GM21515 (cell line): ENCODE data around the gene STARD10.

ENCODE experiments used
- ATAC-seq: cut with Tn5 transposase; IDR thresholded peaks from one replicate; pipeline ENCODE4 v1.9.1; 2021; ENCODE audit not compliant: unreplicated experiment

STARD10 gene

GRCh38 chr11:72781313-72782080 lies 12.3 kb downstream of the STARD10 start:
- no peak for ATAC-seq

GRCh38 chr11:72781063-72781312 lies 12.9 kb downstream of the STARD10 start:
- ATAC-seq = no peak

- no peak for ATAC-seq
These were observed 13.4 kb downstream of the STARD10 start for GRCh38 chr11:72780296-72781062.

- ATAC-seq = no peak
These were observed 14.2 kb downstream of the STARD10 start for GRCh38 chr11:72779495-72780128.

GRCh38 chr11:72778535-72779494 lies 15.0 kb downstream of the STARD10 start:
- ATAC-seq = no peak

GRCh38 chr11:72777755-72778278 lies 16.0 kb downstream of the STARD10 start:
- ATAC-seq = no peak

GRCh38 chr11:72776844-72777754 lies 16.7 kb downstream of the STARD10 start:
- no peak for ATAC-seq

- no peak for ATAC-seq
These were observed 17.6 kb downstream of the STARD10 start for GRCh38 chr11:72776117-72776843.

GRCh38 chr11:72775288-72776110 lies 18.3 kb downstream of the STARD10 start:
- no peak for ATAC-seq

- ATAC-seq = no peak
These were observed 19.3 kb downstream of the STARD10 start for GRCh38 chr11:72774499-72774898.

GRCh38 chr11:72773696-72774095 lies 20.2 kb downstream of the STARD10 start:
- ATAC-seq = no peak

- ATAC-seq = no peak
These were observed 20.6 kb downstream of the STARD10 start for GRCh38 chr11:72773291-72773690.

- no peak for ATAC-seq
These were observed 21.8 kb downstream of the STARD10 start for GRCh38 chr11:72772059-72772458.

- no peak for ATAC-seq
These were observed 22.3 kb downstream of the STARD10 start for GRCh38 chr11:72771507-72771906.

GRCh38 chr11:72770799-72771198 lies 23.0 kb downstream of the STARD10 start:
- no peak for ATAC-seq

- ATAC-seq = no peak
These were observed 24.2 kb downstream of the STARD10 start for GRCh38 chr11:72769680-72770079.

GRCh38 chr11:72768581-72768980 lies 25.3 kb downstream of the STARD10 start:
- no peak for ATAC-seq
